Measurements from ENCODE around the gene KMT2C. TPM values are rescaled to one million over a fixed set of nuclear protein-coding genes. Genes with fewer than 3 reads are reported as not detected.

The KMT2C gene
- total and polyA plus RNA-seq, 2 of the 8 experiments (the other 6 are each of a cell fraction or from before 2014, with no cell fraction given) = 9.1 to 40.8 TPM

DNA sequence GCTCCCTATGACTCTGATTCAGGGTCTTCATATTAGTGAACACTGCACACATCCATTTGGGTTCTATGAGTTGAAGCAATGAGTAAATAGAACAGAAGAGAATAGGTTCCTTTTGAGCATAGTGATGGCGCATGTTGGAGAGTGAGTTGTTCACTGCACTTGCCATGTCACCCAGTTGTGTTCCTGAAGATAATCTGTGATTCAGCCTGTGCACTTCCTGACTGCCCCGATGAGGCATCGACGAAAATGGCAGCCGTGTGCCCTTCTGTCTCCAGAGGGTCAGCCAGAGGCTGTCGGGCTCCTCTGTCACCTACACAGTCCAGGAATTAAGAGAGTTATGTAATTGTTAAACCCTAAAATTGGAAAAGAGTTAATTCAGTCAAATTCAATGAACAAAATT, 315.6 kb downstream of the KMT2C start (continued):
- TF ChIP-seq, protein P1, sequence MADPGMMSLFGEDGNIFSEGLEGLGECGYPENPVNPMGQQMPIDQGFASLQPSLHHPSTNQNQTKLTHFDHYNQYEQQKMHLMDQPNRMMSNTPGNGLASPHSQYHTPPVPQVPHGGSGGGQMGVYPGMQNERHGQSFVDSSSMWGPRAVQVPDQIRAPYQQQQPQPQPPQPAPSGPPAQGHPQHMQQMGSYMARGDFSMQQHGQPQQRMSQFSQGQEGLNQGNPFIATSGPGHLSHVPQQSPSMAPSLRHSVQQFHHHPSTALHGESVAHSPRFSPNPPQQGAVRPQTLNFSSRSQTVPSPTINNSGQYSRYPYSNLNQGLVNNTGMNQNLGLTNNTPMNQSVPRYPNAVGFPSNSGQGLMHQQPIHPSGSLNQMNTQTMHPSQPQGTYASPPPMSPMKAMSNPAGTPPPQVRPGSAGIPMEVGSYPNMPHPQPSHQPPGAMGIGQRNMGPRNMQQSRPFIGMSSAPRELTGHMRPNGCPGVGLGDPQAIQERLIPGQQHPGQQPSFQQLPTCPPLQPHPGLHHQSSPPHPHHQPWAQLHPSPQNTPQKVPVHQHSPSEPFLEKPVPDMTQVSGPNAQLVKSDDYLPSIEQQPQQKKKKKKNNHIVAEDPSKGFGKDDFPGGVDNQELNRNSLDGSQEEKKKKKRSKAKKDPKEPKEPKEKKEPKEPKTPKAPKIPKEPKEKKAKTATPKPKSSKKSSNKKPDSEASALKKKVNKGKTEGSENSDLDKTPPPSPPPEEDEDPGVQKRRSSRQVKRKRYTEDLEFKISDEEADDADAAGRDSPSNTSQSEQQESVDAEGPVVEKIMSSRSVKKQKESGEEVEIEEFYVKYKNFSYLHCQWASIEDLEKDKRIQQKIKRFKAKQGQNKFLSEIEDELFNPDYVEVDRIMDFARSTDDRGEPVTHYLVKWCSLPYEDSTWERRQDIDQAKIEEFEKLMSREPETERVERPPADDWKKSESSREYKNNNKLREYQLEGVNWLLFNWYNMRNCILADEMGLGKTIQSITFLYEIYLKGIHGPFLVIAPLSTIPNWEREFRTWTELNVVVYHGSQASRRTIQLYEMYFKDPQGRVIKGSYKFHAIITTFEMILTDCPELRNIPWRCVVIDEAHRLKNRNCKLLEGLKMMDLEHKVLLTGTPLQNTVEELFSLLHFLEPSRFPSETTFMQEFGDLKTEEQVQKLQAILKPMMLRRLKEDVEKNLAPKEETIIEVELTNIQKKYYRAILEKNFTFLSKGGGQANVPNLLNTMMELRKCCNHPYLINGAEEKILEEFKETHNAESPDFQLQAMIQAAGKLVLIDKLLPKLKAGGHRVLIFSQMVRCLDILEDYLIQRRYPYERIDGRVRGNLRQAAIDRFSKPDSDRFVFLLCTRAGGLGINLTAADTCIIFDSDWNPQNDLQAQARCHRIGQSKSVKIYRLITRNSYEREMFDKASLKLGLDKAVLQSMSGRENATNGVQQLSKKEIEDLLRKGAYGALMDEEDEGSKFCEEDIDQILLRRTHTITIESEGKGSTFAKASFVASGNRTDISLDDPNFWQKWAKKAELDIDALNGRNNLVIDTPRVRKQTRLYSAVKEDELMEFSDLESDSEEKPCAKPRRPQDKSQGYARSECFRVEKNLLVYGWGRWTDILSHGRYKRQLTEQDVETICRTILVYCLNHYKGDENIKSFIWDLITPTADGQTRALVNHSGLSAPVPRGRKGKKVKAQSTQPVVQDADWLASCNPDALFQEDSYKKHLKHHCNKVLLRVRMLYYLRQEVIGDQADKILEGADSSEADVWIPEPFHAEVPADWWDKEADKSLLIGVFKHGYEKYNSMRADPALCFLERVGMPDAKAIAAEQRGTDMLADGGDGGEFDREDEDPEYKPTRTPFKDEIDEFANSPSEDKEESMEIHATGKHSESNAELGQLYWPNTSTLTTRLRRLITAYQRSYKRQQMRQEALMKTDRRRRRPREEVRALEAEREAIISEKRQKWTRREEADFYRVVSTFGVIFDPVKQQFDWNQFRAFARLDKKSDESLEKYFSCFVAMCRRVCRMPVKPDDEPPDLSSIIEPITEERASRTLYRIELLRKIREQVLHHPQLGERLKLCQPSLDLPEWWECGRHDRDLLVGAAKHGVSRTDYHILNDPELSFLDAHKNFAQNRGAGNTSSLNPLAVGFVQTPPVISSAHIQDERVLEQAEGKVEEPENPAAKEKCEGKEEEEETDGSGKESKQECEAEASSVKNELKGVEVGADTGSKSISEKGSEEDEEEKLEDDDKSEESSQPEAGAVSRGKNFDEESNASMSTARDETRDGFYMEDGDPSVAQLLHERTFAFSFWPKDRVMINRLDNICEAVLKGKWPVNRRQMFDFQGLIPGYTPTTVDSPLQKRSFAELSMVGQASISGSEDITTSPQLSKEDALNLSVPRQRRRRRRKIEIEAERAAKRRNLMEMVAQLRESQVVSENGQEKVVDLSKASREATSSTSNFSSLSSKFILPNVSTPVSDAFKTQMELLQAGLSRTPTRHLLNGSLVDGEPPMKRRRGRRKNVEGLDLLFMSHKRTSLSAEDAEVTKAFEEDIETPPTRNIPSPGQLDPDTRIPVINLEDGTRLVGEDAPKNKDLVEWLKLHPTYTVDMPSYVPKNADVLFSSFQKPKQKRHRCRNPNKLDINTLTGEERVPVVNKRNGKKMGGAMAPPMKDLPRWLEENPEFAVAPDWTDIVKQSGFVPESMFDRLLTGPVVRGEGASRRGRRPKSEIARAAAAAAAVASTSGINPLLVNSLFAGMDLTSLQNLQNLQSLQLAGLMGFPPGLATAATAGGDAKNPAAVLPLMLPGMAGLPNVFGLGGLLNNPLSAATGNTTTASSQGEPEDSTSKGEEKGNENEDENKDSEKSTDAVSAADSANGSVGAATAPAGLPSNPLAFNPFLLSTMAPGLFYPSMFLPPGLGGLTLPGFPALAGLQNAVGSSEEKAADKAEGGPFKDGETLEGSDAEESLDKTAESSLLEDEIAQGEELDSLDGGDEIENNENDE (IDR thresholded peaks at IDR 0.05; ENCODE audit: insufficient replicate concordance, low read length) = no peak
- TF ChIP-seq CBX5 (IDR thresholded peaks at IDR 0.05; ENCODE audit: low read depth, low read length) (no peak), POU5F1 (IDR thresholded peaks at IDR 0.05; ENCODE audit: low read depth, low read length) (no peak), TCF12 (IDR thresholded peaks at IDR 0.05; ENCODE audit: low read depth, low read length) (no peak), KDM5A (IDR thresholded peaks at IDR 0.05; ENCODE audit: low read length) (no peak), RAD21 (IDR thresholded peaks at IDR 0.05 in 1 of 2, conservative IDR thresholded peaks at IDR 0.05 in 1 of 2; ENCODE audit: low read depth in 2 of 2, low read length in 2 of 2) (no peak), RNF2 (IDR thresholded peaks at IDR 0.05; ENCODE audit: borderline replicate concordance, low read depth, low read length, missing control alignments, poor library complexity, severe bottlenecking) (no peak), CHD2 (IDR thresholded peaks at IDR 0.05; ENCODE audit: low read length) (no peak), GTF2F1 (IDR thresholded peaks at IDR 0.05; ENCODE audit: borderline replicate concordance, low read depth, low read length) (no peak), EZH2 (IDR thresholded peaks at IDR 0.05; ENCODE audit: low read depth, low read length, severe bottlenecking) (no peak)

Measured in H1 (cell line).